ENCODE measurements around the gene SLC16A4. TPM values are rescaled to one million over a fixed set of nuclear protein-coding genes. Genes with fewer than 3 reads are reported as not detected.

Gene SLC16A4
- total and polyA plus RNA-seq, 12 donors: 1.1 to 15.7 (median 4.8) TPM

GRCh38 chr1:110356379-110356778 lies 34.4 kb downstream of the SLC16A4 start:
- H3K27me3 ChIP-seq: no peaks in the 10 kb centered on the region
- peaks cover 0 to 20% of the 10 kb centered on the region in 2 donors for H3K4me1 ChIP-seq (replicated peaks in 1 of 2)
- TF ChIP-seq CTCF (IDR thresholded peaks at IDR 0.05) (no peak), POLR2A (IDR thresholded peaks at IDR 0.05) (no peak)
- DNase-seq: no peak
- intact Hi-C loops (cut with DNase I): no loop called here
- WGBS, 4 donors: 85 to 89% (median 86%) methylated on average over 2 of the region's 2 CpGs
- H3K27ac ChIP-seq: no peak overlapping the region
- peaks cover 0 to 10% of the 10 kb centered on the region in 2 donors for H3K36me3 ChIP-seq (replicated peaks in 1 of 2)
- no peaks in the 10 kb centered on the region for H3K9me3 ChIP-seq (replicated peaks in 1 of 3)
- no peak overlapping the region for H3K4me3 ChIP-seq

GRCh38 chr1:110355321-110355720 lies 35.5 kb downstream of the SLC16A4 start:
- WGBS, 4 donors: 34 to 47% (median 40%) methylated on average over 1 of the region's 1 CpG
- DNase-seq: no peak
- no peaks in the 10 kb centered on the region for H3K27me3 ChIP-seq
- H3K4me1 ChIP-seq (replicated peaks in 1 of 2): peaks cover 0 to 30% of the 10 kb centered on the region in 2 donors
- H3K36me3 ChIP-seq (replicated peaks in 1 of 2): peaks cover 0 to 10% of the 10 kb centered on the region in 2 donors
- no peak overlapping the region for H3K4me3 ChIP-seq
- no peak for TF ChIP-seq CTCF (IDR thresholded peaks at IDR 0.05)
- no peak for TF ChIP-seq POLR2A (IDR thresholded peaks at IDR 0.05)
- no peaks in the 10 kb centered on the region for H3K9me3 ChIP-seq (replicated peaks in 1 of 3)
- intact Hi-C loops (cut with DNase I): no loop called here
- H3K27ac ChIP-seq: no peak overlapping the region

GRCh38 chr1:110350360-110350759 lies 40.5 kb downstream of the SLC16A4 start:
- H3K36me3 ChIP-seq (replicated peaks in 1 of 2): peaks cover 0 to 5% of the 10 kb centered on the region in 2 donors
- no peak for DNase-seq
- WGBS, 4 donors: 96 to 97% (median 97%) methylated on average over 2 of the region's 2 CpGs
- no peak overlapping the region for H3K4me3 ChIP-seq
- H3K27ac ChIP-seq: no peak overlapping the region
- peaks cover 23 to 63% of the 10 kb centered on the region in 2 donors for H3K4me1 ChIP-seq (replicated peaks in 1 of 2)
- H3K9me3 ChIP-seq (replicated peaks in 1 of 3): no peaks in the 10 kb centered on the region
- intact Hi-C loops (cut with DNase I): no loop called here
- no peak for TF ChIP-seq CTCF (IDR thresholded peaks at IDR 0.05)
- no peak for TF ChIP-seq POLR2A (IDR thresholded peaks at IDR 0.05)
- H3K27me3 ChIP-seq: no peaks in the 10 kb centered on the region

- H3K27me3 ChIP-seq: no peaks in the 10 kb centered on the region
- TF ChIP-seq CTCF (IDR thresholded peaks at IDR 0.05) (no peak), POLR2A (IDR thresholded peaks at IDR 0.05) (no peak)
- peak overlapping the region in 1 of 5 donors; percentile 5 for H3K27ac ChIP-seq
- no peak for DNase-seq
- no peaks in the 10 kb centered on the region for H3K9me3 ChIP-seq (replicated peaks in 1 of 3)
- peaks cover 0 to 5% of the 10 kb centered on the region in 2 donors for H3K36me3 ChIP-seq (replicated peaks in 1 of 2)
- H3K4me3 ChIP-seq: peak overlapping the region in 1 of 4 donors; percentile 14
- H3K4me1 ChIP-seq (replicated peaks in 1 of 2): peaks cover 26 to 77% of the 10 kb centered on the region in 2 donors
- intact Hi-C loops (cut with DNase I): loop anchor here (10.0 kb wide), 1 partner anchor 56 kb away; the partner anchor contains the start of gene LAMTOR5 (in 2 of the 2)
These were observed 42.1 kb downstream of the SLC16A4 start for GRCh38 chr1:110348771-110349170.
